ENCODE measurements around the gene KLK12.

DNA sequence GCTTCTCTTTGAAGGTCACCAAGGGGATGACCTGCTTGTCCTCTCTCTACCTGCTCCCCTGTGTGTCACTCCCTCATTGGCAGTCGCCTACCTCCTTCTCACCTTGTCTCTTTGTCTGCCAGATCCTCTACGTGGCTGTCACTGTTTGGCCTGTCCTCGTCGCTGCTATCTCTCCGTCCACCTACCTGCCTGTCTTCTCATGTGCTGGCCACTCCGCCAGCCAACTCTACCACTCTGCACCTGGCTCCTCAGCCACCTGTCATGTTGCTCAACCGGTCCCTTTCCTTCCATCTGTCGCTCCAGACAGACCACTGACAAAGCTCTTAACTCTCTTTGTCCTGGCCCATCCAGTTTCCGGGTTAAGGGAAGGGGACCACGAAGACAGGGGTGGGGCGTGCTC lies at the start of gene KLK12:
- TF ChIP-seq, protein P1, sequence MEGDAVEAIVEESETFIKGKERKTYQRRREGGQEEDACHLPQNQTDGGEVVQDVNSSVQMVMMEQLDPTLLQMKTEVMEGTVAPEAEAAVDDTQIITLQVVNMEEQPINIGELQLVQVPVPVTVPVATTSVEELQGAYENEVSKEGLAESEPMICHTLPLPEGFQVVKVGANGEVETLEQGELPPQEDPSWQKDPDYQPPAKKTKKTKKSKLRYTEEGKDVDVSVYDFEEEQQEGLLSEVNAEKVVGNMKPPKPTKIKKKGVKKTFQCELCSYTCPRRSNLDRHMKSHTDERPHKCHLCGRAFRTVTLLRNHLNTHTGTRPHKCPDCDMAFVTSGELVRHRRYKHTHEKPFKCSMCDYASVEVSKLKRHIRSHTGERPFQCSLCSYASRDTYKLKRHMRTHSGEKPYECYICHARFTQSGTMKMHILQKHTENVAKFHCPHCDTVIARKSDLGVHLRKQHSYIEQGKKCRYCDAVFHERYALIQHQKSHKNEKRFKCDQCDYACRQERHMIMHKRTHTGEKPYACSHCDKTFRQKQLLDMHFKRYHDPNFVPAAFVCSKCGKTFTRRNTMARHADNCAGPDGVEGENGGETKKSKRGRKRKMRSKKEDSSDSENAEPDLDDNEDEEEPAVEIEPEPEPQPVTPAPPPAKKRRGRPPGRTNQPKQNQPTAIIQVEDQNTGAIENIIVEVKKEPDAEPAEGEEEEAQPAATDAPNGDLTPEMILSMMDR (IDR thresholded peaks at IDR 0.05; ENCODE audit: low read length), result no peak
- TF ChIP-seq EZH2 (optimal IDR thresholded peaks at IDR 0.05; ENCODE audit: low read depth, low read length) (no peak), EZH2phosphoT487 (IDR thresholded peaks at IDR 0.05; ENCODE audit: low read length) (no peak)
